Naive thymus-derived CD4-positive, alpha-beta T cell (primary cell): Measurements from ENCODE around the gene NRXN3. TPM values are rescaled to one million over a fixed set of nuclear protein-coding genes. Genes with fewer than 3 reads are reported as not detected.

Experiments
- ATAC-seq: fragments of 150-1000 bp; cut with Tn5 transposase; 2 replicates; pipeline ENCODE4 v1.10.0; 2021; ENCODE audit warnings: mild to moderate bottlenecking, moderate library complexity
- CTCF ChIA-PET: fragments of 350-600 bp; sonication (Branson Sonifier 250); formaldehyde crosslinking; loops from one replicate; lab custom pipeline; 2021; ENCODE audit warnings: antibody characterized with exemption; lab: Charles Lee
- POLR2A ChIA-PET: fragments of 350-600 bp; sonication (Branson Sonifier 250); formaldehyde crosslinking; loops from one replicate; lab custom pipeline; 2021; ENCODE audit warnings: antibody characterized with exemption, inconsistent platforms; lab: Charles Lee
- DNase-seq, 9 donors: peaks; one replicate each; pipeline versions ENCODE4 v3.0.0 to v3.0.0-alpha.2; 2020 to 2022; ENCODE audit warnings: mixed read lengths in 1 of 9
- H3K27ac ChIP-seq: one replicate; pipeline ENCODE4 v1.7.0; 2013; ENCODE audit warnings: mild to moderate bottlenecking, low read depth, low read length, moderate library complexity
- H3K27me3 ChIP-seq, 2 donors: one replicate each; pipeline ENCODE4 v1.7.0; 2013; ENCODE audit warnings: low read length in 2 of 2, mild to moderate bottlenecking in 2 of 2, moderate library complexity in 2 of 2; ENCODE audit not compliant: control insufficient read depth in 2 of 2, insufficient read depth in 2 of 2
- H3K36me3 ChIP-seq, 3 experiments: 1 replicate in 2 of 3; 2 replicates in 1 of 3; pipeline ENCODE4 v1.7.0; 2013; ENCODE audit warnings: low read length in 3 of 3, mild to moderate bottlenecking in 3 of 3, moderate library complexity in 1 of 3; ENCODE audit not compliant: insufficient read depth in 3 of 3, control insufficient read depth in 2 of 3
- H3K4me1 ChIP-seq, 2 donors: one replicate each; pipeline ENCODE4 v1.7.0; 2013; ENCODE audit warnings: low read length in 2 of 2, mild to moderate bottlenecking in 2 of 2, moderate library complexity in 1 of 2; ENCODE audit not compliant: control insufficient read depth in 2 of 2, insufficient read depth in 2 of 2
- H3K4me3 ChIP-seq: 2 replicates; pipeline ENCODE4 v1.7.0; 2013; ENCODE audit warnings: mild to moderate bottlenecking, low read length
- H3K9me3 ChIP-seq, 3 experiments: 1 replicate in 2 of 3; 2 replicates in 1 of 3; pipeline ENCODE4 v1.7.0; 2013; ENCODE audit warnings: low read length in 3 of 3; ENCODE audit not compliant: control insufficient read depth in 2 of 3
- H3K27ac Mint-ChIP-seq, 9 donors: one replicate each; pipeline ENCODE4 v1.8.0; 2020 to 2022; ENCODE audit warnings: mixed read lengths in 9 of 9, mild to moderate bottlenecking in 8 of 9, moderate library complexity in 5 of 9, inconsistent platforms in 2 of 9
- H3K27me3 Mint-ChIP-seq, 5 donors: one replicate each; pipeline ENCODE4 v1.8.0; 2021 to 2022; ENCODE audit warnings: mixed read lengths in 5 of 5, mild to moderate bottlenecking in 1 of 5
- H3K36me3 Mint-ChIP-seq, 5 donors: one replicate each; pipeline ENCODE4 v1.8.0; 2020 to 2022; ENCODE audit warnings: mixed read lengths in 5 of 5, mild to moderate bottlenecking in 3 of 5, inconsistent platforms in 1 of 5
- H3K4me1 Mint-ChIP-seq, 7 donors: one replicate each; pipeline ENCODE4 v1.8.0; 2020 to 2022; ENCODE audit warnings: mixed read lengths in 7 of 7, mild to moderate bottlenecking in 3 of 7, inconsistent platforms in 1 of 7
- H3K4me3 Mint-ChIP-seq, 10 donors: one replicate each; pipeline ENCODE4 v1.8.0; 2020 to 2022; ENCODE audit warnings: mild to moderate bottlenecking in 10 of 10, mixed read lengths in 10 of 10, moderate library complexity in 6 of 10, inconsistent platforms in 2 of 10
- H3K9me3 Mint-ChIP-seq, 11 donors: one replicate each; pipeline ENCODE4 v1.8.0; 2020 to 2022; ENCODE audit warnings: mixed read lengths in 11 of 11, mild to moderate bottlenecking in 4 of 11, inconsistent platforms in 1 of 11, moderate library complexity in 1 of 11
- intact Hi-C, 2 donors: fragments of 100-400 bp; cut with micrococcal nuclease; formaldehyde crosslinking; loops; one replicate each; pipeline ENCODE4 v1.15.1; 2023
- polyA plus RNA-seq, 2 donors: library from polyadenylated mRNA; unstranded; fragments of 300-500 nt; fragmentation: Illumina TruSeq; gene quantifications; one replicate each; pipeline ENCODE4 v1.2.3, GENCODE V29; 2021
- total RNA-seq, 6 experiments: library from RNA in 5 of 6; stranded (reverse) in 5 of 6; gene quantifications; 1 replicate in 5 of 6; 2 replicates in 1 of 6; pipeline ENCODE4 v1.2.3 and lab custom pipeline; 2021 to 2026

The NRXN3 gene
- total and polyA plus RNA-seq, 7 experiments from 2014 or later, result not detected

- intact Hi-C loops, result no loop called here
- Histone ChIP-seq H3K4me3 (no peak overlapping the region), H3K27ac (no peak overlapping the region), H3K27me3 (no peaks in the 10 kb centered on the region), H3K4me1 (no peaks in the 10 kb centered on the region), H3K9me3 (no peaks in the 10 kb centered on the region), H3K36me3 (no peaks in the 10 kb centered on the region)
- H3K27me3 Mint-ChIP-seq, result no peaks in the 10 kb centered on the region
- POLR2A ChIA-PET, result no interaction called here
- H3K4me1 Mint-ChIP-seq, result no peaks in the 10 kb centered on the region
- H3K9me3 Mint-ChIP-seq, result peaks cover 0 to 11% (median 6%) of the 10 kb centered on the region in 11 donors
- no peak overlapping the region for H3K27ac Mint-ChIP-seq
- no peak overlapping the region for H3K4me3 Mint-ChIP-seq
- no peaks in the 10 kb centered on the region for H3K36me3 Mint-ChIP-seq
- DNase-seq (no peak), ATAC-seq (no peak)
- CTCF ChIA-PET, result no interaction called here
These were observed 1612.9 kb downstream of the NRXN3 start for GRCh38 chr14:79783041-79783440.

GRCh38 chr14:79786522-79786921, 1616.3 kb downstream of the NRXN3 start:
- no peaks in the 10 kb centered on the region for H3K27me3 ChIP-seq
- no peaks in the 10 kb centered on the region for H3K36me3 ChIP-seq
- no peak overlapping the region for H3K27ac ChIP-seq
- Mint-ChIP-seq H3K4me1 (no peaks in the 10 kb centered on the region), H3K4me3 (no peak overlapping the region), H3K36me3 (no peaks in the 10 kb centered on the region), H3K9me3 (peaks cover 1 to 23% (median 11%) of the 10 kb centered on the region in 11 donors), H3K27me3 (no peaks in the 10 kb centered on the region), H3K27ac (no peak overlapping the region)
- intact Hi-C loops, result no loop called here
- H3K9me3 ChIP-seq, result no peaks in the 10 kb centered on the region
- ChIA-PET CTCF (no interaction called here), POLR2A (no interaction called here)
- ATAC-seq (no peak), DNase-seq (no peak)
- H3K4me1 ChIP-seq, result no peaks in the 10 kb centered on the region
- no peak overlapping the region for H3K4me3 ChIP-seq

GRCh38 chr14:79788346-79788745, 1618.2 kb downstream of the NRXN3 start:
- no peak for ATAC-seq
- peaks cover 1 to 27% (median 11%) of the 10 kb centered on the region in 11 donors for H3K9me3 Mint-ChIP-seq
- Histone ChIP-seq H3K36me3 (no peaks in the 10 kb centered on the region), H3K9me3 (no peaks in the 10 kb centered on the region), H3K4me1 (no peaks in the 10 kb centered on the region), H3K27me3 (no peaks in the 10 kb centered on the region), H3K4me3 (no peak overlapping the region), H3K27ac (no peak overlapping the region)
- intact Hi-C loops, result no loop called here
- H3K4me3 Mint-ChIP-seq, result no peak overlapping the region
- H3K27me3 Mint-ChIP-seq, result no peaks in the 10 kb centered on the region
- POLR2A ChIA-PET, result no interaction called here
- no peaks in the 10 kb centered on the region for H3K4me1 Mint-ChIP-seq
- DNase-seq, result no peak
- CTCF ChIA-PET, result no interaction called here
- no peaks in the 10 kb centered on the region for H3K36me3 Mint-ChIP-seq
- no peak overlapping the region for H3K27ac Mint-ChIP-seq

GRCh38 chr14:79791055-79791732, 1621.0 kb downstream of the NRXN3 start:
- peaks cover 1 to 27% (median 6%) of the 10 kb centered on the region in 11 donors for H3K9me3 Mint-ChIP-seq
- no peak overlapping the region for H3K4me3 ChIP-seq
- ChIA-PET CTCF (no interaction called here), POLR2A (no interaction called here)
- no peak overlapping the region for H3K4me3 Mint-ChIP-seq
- ATAC-seq, result no peak
- no peak overlapping the region for H3K27ac Mint-ChIP-seq
- DNase-seq, result no peak
- H3K27me3 ChIP-seq, result no peaks in the 10 kb centered on the region
- no peaks in the 10 kb centered on the region for H3K4me1 Mint-ChIP-seq
- no peaks in the 10 kb centered on the region for H3K4me1 ChIP-seq
- H3K27me3 Mint-ChIP-seq, result no peaks in the 10 kb centered on the region
- no peaks in the 10 kb centered on the region for H3K9me3 ChIP-seq
- no peak overlapping the region for H3K27ac ChIP-seq
- no peaks in the 10 kb centered on the region for H3K36me3 ChIP-seq
- intact Hi-C loops, result no loop called here
- no peaks in the 10 kb centered on the region for H3K36me3 Mint-ChIP-seq

GRCh38 chr14:79802093-79802492, 1631.9 kb downstream of the NRXN3 start:
- Mint-ChIP-seq H3K4me1 (no peaks in the 10 kb centered on the region), H3K9me3 (peaks cover 0 to 5% (median 2%) of the 10 kb centered on the region in 11 donors), H3K36me3 (no peaks in the 10 kb centered on the region), H3K27me3 (peaks cover 0 to 2% (median 0%) of the 10 kb centered on the region in 5 donors), H3K27ac (no peak overlapping the region), H3K4me3 (no peak overlapping the region)
- Histone ChIP-seq H3K36me3 (no peaks in the 10 kb centered on the region), H3K27me3 (no peaks in the 10 kb centered on the region), H3K4me3 (no peak overlapping the region), H3K27ac (no peak overlapping the region), H3K4me1 (no peaks in the 10 kb centered on the region), H3K9me3 (no peaks in the 10 kb centered on the region)
- DNase-seq (no peak), ATAC-seq (no peak)
- ChIA-PET CTCF (no interaction called here), POLR2A (no interaction called here)
- intact Hi-C loops, result no loop called here

GRCh38 chr14:79805636-79806035, 1635.5 kb downstream of the NRXN3 start:
- H3K9me3 ChIP-seq, result no peaks in the 10 kb centered on the region
- peaks cover 0 to 4% (median 0%) of the 10 kb centered on the region in 5 donors for H3K27me3 Mint-ChIP-seq

More at GRCh38 chr14:79805636-79806035, 1635.5 kb downstream of the NRXN3 start:
- H3K4me3 Mint-ChIP-seq, result no peak overlapping the region
- H3K4me1 ChIP-seq, result no peaks in the 10 kb centered on the region
- ChIA-PET POLR2A (no interaction called here), CTCF (no interaction called here)
- no peak overlapping the region for H3K4me3 ChIP-seq
- no peak overlapping the region for H3K27ac Mint-ChIP-seq
- no peaks in the 10 kb centered on the region for H3K36me3 ChIP-seq
- H3K27ac ChIP-seq, result no peak overlapping the region
- DNase-seq, result no peak
- no peaks in the 10 kb centered on the region for H3K36me3 Mint-ChIP-seq
- H3K4me1 Mint-ChIP-seq, result no peaks in the 10 kb centered on the region
- intact Hi-C loops, result no loop called here
- H3K9me3 Mint-ChIP-seq, result peaks cover 0 to 16% (median 2%) of the 10 kb centered on the region in 11 donors
- ATAC-seq, result no peak
- H3K27me3 ChIP-seq, result no peaks in the 10 kb centered on the region
